Measurements from ENCODE around the gene CTRB2. TPM values are rescaled to one million over a fixed set of nuclear protein-coding genes. Genes with fewer than 3 reads are reported as not detected.
A peak's percentile ranks its signal among the peaks of the same experiment; 100 is the strongest.

Gene CTRB2
- total RNA-seq: not detected in 2 replicates
- long read RNA-seq: 0 reads

- H3K36me3 Mint-ChIP-seq (ENCODE audit: low read depth): no peaks in the 10 kb centered on the region
- no peak within 1 kb of the TSS for H3K27ac Mint-ChIP-seq (ENCODE audit: unreplicated experiment)
- no peak for TF ChIP-seq CTCF (conservative IDR thresholded peaks at IDR 0.05)
- no peak within 1 kb of the TSS for H3K4me3 Mint-ChIP-seq
- DNase-seq (ENCODE audit: low read depth, low spot score): no peak
- H3K4me1 Mint-ChIP-seq: peaks cover 3% of the 10 kb centered on the region
- no peaks in the 10 kb centered on the region for H3K9me3 Mint-ChIP-seq
- no peaks in the 10 kb centered on the region for H3K27me3 Mint-ChIP-seq (ENCODE audit: low read depth)
These were observed at the start of gene CTRB2 for GRCh38 chr16:75206749-75207451. CTRB2 (minus strand) TSS chr16:75207161; CDS start chr16:75207141, 20 bp downstream.

GRCh38 chr16:75256059-75256571, 49.2 kb upstream of the CTRB2 start:
- TF ChIP-seq CTCF (conservative IDR thresholded peaks at IDR 0.05): no peak
- Mint-ChIP-seq H3K4me3 (no peak overlapping the region), H3K27me3 (ENCODE audit: low read depth) (no peaks in the 10 kb centered on the region), H3K36me3 (ENCODE audit: low read depth) (no peaks in the 10 kb centered on the region), H3K9me3 (no peaks in the 10 kb centered on the region), H3K4me1 (peaks cover 46% of the 10 kb centered on the region), H3K27ac (ENCODE audit: unreplicated experiment) (no peak overlapping the region)
- no peak for DNase-seq (ENCODE audit: low read depth, low spot score)

GRCh38 chr16:75254359-75254837, 47.4 kb upstream of the CTRB2 start:
- H3K4me1 Mint-ChIP-seq: peaks cover 49% of the 10 kb centered on the region
- no peak for DNase-seq (ENCODE audit: low read depth, low spot score)

GRCh38 chr16:75252946-75253911, 46.3 kb upstream of the CTRB2 start:
- Mint-ChIP-seq H3K9me3 (no peaks in the 10 kb centered on the region), H3K4me1 (peaks cover 50% of the 10 kb centered on the region), H3K27ac (ENCODE audit: unreplicated experiment) (no peak overlapping the region), H3K27me3 (ENCODE audit: low read depth) (peaks cover 7% of the 10 kb centered on the region), H3K4me3 (peak overlapping the region; percentile 80), H3K36me3 (ENCODE audit: low read depth) (no peaks in the 10 kb centered on the region)
- TF ChIP-seq CTCF (conservative IDR thresholded peaks at IDR 0.05): no peak
- DNase-seq (ENCODE audit: low read depth, low spot score): no peak

More at GRCh38 chr16:75254359-75254837, 47.4 kb upstream of the CTRB2 start:
- Mint-ChIP-seq H3K36me3 (ENCODE audit: low read depth) (no peaks in the 10 kb centered on the region), H3K27ac (ENCODE audit: unreplicated experiment) (no peak overlapping the region), H3K9me3 (no peaks in the 10 kb centered on the region), H3K27me3 (ENCODE audit: low read depth) (peaks cover 7% of the 10 kb centered on the region), H3K4me3 (peak overlapping the region; percentile 47)
- TF ChIP-seq CTCF (conservative IDR thresholded peaks at IDR 0.05): no peak

GRCh38 chr16:75252049-75252864, 45.3 kb upstream of the CTRB2 start:
- Mint-ChIP-seq H3K9me3 (no peaks in the 10 kb centered on the region), H3K27me3 (ENCODE audit: low read depth) (peaks cover 7% of the 10 kb centered on the region), H3K27ac (ENCODE audit: unreplicated experiment) (no peak overlapping the region), H3K36me3 (ENCODE audit: low read depth) (no peaks in the 10 kb centered on the region), H3K4me3 (peak overlapping the region; percentile 88), H3K4me1 (peaks cover 50% of the 10 kb centered on the region)
- DNase-seq (ENCODE audit: low read depth, low spot score): no peak
- TF ChIP-seq CTCF (conservative IDR thresholded peaks at IDR 0.05): no peak
